T follicular helper cell (primary cell): ENCODE measurements around the gene MEIOB.

Source experiments
- DNase-seq: peaks from one replicate; pipeline ENCODE4 v3.0.0-alpha.2; 2020; ENCODE audit warnings: low read depth

The MEIOB gene

DNA sequence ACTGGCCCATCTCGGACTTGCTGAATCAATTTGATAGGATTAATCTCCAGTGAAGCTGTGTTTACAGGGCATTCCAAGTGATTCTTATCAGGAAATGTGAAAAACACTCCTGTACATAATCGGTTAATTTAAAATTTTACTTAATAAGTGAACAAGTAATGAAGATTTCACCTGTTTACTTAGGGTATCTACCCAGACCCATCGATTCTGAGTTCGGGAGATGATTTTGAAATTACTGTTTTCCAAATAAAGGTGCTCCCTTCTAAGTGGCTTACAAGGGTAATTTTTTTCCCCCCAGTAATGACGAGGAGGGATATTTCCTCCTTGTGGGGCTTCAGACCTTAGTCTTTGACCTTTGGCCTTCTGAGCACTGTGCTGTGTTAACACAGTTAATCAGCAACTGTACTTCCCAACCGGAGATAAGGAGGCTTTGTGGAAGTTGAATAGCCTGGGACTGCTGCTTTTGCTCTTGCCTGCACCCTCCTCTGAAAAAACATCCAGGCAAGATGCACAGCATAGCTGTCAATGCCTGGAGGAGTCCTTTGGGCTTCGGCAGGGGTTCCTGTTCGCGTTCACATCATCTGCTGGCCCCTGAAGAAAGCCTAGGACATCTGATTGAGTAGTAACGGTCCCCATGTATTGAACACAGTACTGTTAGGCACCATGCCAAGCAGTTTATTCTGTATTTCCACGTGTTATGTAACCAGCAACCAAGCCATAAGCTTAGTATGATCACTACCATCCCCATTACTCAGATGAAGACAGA lies 43.1 kb downstream of the MEIOB start:
- DNase-seq, result no peak

DNA sequence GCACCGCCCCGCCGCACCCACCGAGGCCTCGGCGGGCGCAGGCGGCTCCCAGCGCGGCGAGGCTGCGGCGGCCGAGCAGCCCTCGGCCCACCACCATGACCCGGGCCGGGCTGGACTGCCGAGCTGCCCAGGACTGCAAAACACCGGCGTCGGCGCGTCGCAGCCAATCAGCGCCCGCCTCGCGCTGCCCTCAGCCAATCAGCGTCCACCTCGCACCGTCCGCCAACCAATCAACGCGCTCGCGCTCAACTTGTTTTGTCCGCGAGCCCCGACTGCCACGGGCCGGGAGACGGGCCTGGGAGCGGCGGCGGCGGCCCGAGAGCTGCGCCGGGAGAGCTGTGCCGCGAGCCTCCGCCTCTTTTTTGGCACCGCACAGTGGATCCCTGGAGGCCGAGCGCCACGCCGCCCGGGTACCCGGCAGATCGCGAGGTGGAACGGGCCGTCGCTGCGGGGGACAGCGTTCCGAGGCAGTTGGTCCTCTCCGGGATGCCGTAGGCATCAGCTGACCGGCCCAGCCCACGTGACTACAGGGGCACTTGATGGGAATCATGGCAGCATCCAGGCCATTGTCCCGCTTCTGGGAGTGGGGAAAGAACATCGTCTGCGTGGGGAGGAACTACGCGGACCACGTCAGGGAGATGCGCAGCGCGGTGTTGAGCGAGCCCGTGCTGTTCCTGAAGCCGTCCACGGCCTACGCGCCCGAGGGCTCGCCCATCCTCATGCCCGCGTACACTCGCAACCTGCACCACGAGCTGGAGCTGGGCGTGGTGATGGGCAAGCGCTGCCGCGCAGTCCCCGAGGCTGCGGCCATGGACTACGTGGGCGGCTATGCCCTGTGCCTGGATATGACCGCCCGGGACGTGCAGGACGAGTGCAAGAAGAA lies 45.0 kb downstream of the MEIOB start, which contains the start of the genes FAHD1 and HAGH:
TSS of gene FAHD1 (plus strand) at position 516 of the 883 bp plus-strand sequence. CDS start at position 549, 33 bp downstream.
TSS of gene HAGH (minus strand) at position 135 of the 883 bp plus-strand sequence. CDS start at position 97, 38 bp downstream.
- peak; percentile 82 for DNase-seq

DNA sequence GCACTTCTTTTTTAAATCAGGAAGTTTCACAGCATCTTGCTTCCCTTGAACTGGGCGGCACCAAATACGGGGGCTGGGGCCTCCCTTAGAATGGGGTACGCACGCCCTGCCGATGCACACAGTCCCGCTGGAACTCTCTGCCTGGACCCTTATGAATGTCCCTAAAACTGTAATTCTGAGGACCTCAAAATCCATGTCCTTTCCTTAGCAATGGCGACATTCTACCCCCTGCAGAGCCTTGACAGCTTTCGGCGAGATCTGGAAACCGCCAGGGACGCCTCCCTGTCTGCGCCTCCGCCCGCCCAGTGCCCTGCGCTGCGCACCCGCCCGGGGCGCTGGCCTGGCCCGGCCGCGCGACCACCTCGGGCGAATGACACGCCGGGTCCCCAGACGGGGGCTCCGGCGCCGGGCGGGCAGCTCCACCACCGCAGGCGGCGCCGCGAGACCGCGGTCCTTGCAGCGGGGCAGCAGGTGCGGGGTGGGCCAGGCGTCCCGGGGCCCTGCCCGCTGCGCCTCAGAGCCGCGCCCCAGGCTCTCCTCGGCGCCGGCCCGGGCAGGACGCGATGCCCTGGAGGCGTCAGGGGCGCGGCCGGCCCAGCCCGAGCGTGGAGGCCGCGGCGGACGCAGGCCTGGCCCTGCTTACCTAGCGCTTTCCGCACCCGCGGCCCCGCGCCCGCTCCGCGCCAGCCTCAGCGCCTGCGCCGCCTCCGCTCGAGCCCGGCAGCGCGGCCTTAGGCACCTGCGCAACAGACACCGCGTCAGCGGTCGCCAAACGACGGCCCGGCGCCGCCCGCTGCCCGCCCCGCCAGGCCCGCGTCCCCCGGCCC lies 45.9 kb downstream of the MEIOB start:
- peak; percentile 60 for DNase-seq

DNA sequence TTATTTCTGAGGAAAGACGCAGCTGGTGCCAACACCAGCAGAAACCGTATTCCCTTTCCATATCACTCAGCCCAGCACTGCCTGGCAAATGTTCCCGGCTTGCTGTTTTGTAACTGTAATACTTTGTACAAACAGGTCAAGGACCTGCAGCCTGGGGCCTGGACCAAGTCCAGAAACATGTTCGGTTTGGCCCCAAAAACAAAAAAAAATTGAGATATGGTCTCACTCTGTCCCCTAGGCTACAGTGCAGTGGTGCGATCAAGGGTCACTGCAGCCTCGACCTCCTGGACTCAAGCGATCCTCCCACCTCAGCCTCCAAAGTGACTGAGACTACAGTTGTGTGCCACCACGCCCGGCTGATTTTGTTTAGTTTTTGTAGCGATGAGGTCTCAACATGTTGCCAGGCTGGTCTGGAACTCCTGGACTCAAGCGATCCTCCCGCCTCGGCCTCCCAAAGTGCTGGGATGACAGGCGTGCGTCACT lies 46.5 kb downstream of the MEIOB start:
- DNase-seq, result no peak

DNA sequence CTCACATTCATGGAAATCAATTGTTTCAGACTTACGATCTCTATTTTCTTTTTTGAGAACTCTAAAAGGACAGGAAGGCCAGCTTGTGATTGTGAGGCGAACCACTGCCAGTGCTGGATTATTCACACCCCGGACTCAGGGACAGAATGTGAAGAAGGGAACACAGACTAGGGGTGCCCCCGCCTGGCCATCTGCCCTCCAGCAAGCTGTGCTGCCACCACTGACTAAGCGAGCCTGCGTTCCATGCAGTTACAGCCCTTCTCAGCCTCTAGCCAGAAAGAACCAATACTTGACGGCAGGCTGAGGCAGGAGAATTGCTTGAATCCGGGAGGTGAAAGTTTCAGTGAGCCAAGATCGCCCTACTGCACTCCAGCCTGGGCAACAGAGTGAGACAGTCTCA lies 48.1 kb downstream of the MEIOB start:
- DNase-seq, result no peak

GRCh38 chr16:1822801-1823200 lies 49.2 kb downstream of the MEIOB start:
- DNase-seq, result no peak

DNA sequence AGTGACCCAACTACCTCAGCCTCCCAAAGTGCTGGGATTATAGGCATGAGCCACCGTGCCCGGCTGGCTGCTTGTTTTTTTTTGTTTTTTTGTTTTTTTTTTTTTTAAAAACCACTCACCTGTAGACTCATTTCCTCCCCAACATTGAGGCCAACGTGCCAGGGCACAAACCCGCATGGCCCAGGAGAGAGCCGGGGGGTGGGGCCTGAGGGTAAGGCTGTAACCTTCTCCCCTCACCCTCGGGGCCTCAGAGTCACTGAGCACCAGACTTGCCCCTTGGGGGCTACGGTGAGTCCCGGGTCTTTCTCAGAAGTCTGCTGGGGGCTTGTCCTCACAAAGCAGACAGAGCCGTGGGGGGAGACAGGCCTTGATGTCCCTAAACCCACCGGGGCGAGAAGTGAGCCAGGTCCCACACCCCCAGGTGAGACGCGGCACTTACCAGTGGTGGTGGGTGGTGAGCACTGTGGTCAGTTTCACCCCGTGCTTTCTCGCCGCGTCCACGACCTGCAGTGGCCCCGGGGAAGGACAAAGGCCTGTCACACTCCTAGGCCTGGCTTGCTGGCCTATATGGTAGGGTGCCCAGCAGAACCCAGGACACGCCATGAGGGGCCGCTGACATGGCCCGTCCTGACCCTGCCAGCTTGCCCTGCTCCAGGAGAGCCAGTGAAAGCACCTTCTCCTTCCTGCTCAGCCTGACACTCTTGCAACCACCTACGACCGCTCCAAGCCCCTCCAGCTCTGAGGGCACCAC lies 49.9 kb downstream of the MEIOB start:
- no peak for DNase-seq

DNA sequence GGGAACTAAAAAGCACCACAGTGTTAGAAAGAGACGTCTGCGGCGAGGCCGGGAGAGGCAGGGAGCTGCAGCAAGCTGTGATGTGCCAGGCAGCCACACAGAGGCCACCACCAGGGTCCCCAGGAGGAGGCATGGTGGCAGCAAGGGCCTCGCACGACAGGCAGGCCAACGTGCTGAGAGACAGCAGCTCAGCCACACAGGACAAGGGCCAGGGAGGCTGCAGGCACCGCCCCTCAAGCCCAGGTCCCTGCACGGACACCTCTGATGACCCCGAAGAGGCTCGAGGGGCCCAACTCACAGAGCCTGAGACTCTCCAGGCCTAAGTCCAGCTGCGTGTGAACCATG lies 51.0 kb downstream of the MEIOB start:
- no peak for DNase-seq

- no peak for DNase-seq
These were observed 51.6 kb downstream of the MEIOB start for GRCh38 chr16:1820096-1820945.

DNA sequence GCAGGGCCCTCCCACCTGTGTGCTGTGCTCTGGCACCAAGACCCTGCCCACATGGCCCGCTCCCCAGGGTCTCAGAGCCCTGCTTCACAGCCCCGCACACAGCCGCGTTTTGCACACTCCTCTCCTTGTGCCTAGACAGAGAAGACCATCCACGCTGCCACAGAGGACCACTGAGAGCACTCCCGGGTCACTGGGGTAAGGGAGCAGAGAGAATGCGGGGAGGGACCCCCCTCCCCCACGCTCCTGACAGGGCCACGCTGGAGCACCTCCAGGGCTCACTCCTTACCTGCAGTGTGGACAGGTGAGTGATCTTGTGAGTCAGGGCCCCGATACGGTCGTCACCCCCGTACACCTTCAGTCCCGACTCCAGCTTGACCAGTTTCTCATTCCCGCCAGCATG lies 52.4 kb downstream of the MEIOB start:
- DNase-seq, result no peak

DNA sequence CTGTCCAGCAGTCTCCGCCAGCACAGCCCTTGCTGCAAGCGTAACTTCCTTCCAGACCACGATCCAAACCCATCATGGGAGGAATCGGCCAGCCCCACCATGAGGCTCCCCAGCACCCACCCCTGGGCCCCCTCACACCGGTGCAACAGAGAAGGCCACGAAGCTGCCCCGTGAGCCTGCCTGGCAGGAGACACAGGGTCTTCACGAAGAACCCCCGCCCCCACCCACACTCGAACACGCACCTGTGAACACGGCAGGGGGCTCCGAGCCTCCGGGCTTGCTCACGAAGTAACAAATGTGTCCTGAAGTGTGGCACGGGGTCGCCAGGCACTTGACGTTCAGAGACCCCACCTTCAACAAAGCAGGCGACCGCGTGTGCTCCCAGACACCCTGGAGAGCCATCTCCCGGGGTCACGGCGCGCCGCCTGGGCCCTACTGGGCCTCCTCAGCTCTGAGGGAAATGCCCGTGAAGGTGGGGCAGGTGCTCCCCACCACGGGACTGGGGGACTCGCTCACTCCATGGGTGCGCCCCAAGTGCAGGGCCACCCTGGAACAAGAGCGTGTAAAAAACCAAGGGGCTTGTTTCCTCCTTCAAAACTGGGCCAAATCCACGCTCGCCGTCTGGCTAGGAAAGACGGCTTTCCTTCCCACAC lies 53.0 kb downstream of the MEIOB start:
- DNase-seq, result no peak

- DNase-seq, result no peak
These were observed 53.6 kb downstream of the MEIOB start for GRCh38 chr16:1818204-1818872.

GRCh38 chr16:1817716-1818115 lies 54.2 kb downstream of the MEIOB start:
- DNase-seq, result no peak

- no peak for DNase-seq
These were observed 54.7 kb downstream of the MEIOB start for GRCh38 chr16:1817276-1817589.

DNA sequence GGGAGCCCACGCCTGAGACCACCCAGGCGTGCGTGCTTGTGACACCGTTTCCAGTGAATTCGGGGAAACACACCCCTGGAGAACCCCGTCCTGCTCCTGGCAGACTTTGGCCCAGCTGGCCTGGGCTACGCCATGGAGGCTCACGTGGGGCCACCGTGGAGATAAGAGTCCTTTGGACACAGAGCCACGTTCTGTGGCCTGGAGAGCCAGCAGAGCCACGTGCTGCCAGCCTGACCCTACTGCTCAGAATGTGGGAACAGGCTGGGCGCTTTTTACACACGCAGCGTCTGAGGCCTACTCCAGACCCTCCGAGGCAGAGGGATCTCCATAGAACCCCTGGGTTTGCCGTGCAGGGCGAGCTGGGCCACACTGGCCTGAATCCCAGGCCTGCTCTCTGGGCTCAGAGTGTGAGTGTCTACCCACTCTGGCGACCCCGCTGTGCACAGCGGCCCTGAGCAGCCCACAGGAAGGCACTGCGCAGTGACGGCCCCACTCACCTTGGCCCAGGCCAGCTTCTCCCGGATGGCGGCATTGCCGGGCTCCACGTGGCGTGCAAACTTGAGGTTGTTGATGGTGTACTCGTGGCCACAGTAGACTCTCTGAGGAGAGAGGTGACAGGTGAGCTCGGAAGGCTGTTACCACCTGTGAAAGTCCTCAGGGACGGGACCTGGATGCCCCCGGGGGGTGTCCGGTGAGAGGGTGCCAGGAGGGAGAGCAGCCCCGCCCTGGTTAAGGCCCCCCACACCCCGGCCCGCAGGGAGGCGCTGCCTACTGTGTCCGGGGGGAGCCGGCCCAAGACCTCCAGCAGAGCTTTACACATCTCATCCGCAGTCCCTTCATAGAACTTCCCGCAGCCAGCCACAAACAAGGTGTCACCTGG lies 55.3 kb downstream of the MEIOB start:
- DNase-seq, result no peak

DNA sequence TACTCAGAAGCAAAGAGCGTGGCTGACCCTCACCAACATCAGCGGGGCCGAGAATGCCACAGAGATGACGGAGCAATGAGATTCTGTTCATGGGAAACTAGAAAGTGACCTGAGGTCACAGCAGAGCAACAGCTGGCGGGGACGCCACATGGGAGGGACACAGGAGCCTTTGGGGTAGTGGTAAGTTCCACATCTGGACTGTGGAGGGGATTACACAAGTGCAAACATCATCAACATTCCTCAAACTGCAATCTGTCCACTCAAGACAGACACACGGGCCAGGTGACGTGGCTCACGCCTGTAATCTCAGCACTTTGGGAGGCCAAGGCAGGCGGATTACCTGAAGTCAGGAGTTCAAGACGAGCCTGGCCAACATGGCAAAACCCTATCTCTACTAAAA lies 56.5 kb downstream of the MEIOB start:
- no peak for DNase-seq

DNA sequence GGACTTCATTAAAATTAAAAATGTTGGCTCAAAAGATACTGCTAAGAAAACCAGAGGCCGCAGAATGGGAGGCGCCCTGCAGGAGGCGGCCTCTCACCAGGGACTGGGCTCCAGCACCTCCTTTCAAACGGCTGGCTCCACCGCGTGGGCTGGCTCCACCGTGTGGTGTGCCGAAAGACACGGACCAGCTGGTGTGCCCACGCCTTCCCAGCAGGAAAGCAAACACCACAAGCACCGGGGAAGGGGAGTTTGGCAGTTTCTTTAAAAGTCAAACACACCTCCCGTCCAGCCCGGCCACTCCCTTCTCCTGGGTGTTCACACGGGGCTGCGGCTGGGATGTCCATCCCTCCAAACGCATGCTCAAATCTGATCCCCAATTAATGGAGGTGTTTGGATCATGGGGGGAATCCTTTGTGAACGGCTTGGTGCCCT lies 59.2 kb downstream of the MEIOB start:
- DNase-seq, result peak; percentile 31

DNA sequence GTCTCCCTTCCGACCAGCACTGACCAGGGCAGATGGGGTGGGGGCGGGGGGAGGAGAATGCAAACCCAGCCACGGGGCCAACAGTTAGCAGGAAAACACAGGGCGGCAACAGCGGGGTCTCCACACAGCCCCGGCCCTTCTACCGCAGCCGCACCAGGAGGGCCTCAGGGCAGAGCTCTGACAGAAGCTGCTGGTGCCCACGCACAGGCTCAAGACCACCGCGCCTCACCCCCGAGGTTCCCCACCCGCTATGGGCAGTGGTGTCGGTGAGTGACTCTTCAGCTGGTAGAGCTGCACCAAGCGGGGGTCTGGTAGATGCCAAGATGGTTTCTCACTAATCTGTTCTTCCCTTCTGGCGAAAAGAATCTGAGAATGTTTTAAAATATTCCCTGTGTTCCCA lies 61.4 kb downstream of the MEIOB start:
- DNase-seq, result no peak
